OCI-LY7 (cell line): ENCODE data around the gene WNT10A.

Source experiments
- EZH2phosphoT487 ChIP-seq: fragments of 200-600 bp; sonication (generic); IDR thresholded peaks from 2 replicates; pipeline ENCODE4 v1.6.1; 2018; ENCODE audit warnings: low read depth, borderline replicate concordance, mild to moderate bottlenecking, mixed run types, antibody characterized with exemption, low read length, moderate library complexity, mixed read lengths
- TF ChIP-seq, protein P1 (sequence below): fragments of 200-600 bp; sonication (generic); conservative IDR thresholded peaks from 2 replicates; pipeline ENCODE4 v1.5.1; 2014; ENCODE audit warnings: mild to moderate bottlenecking, antibody characterized with exemption, low read length, moderate library complexity, mixed read lengths

DNA sequence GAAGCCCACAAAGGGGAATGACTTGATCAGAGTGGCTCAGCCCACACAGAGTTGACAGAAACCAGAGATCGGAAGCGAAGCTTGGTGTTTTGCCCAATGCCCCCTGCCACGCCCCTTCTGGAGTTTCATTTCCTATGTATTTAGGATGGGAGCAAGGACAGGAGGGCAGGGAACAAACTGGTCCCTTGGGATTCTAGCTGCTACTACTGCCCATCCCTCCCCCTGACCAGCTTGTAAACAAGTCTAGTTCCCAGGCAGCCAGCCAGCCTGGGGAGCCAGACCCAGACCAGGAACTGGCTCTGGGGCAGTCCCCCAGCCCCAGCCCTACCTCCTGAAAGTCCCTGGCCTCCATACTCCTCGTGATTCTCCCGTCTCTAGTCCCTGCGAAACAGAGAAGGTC is 12.8 kb upstream of the WNT10A start:
- TF ChIP-seq, protein P1, sequence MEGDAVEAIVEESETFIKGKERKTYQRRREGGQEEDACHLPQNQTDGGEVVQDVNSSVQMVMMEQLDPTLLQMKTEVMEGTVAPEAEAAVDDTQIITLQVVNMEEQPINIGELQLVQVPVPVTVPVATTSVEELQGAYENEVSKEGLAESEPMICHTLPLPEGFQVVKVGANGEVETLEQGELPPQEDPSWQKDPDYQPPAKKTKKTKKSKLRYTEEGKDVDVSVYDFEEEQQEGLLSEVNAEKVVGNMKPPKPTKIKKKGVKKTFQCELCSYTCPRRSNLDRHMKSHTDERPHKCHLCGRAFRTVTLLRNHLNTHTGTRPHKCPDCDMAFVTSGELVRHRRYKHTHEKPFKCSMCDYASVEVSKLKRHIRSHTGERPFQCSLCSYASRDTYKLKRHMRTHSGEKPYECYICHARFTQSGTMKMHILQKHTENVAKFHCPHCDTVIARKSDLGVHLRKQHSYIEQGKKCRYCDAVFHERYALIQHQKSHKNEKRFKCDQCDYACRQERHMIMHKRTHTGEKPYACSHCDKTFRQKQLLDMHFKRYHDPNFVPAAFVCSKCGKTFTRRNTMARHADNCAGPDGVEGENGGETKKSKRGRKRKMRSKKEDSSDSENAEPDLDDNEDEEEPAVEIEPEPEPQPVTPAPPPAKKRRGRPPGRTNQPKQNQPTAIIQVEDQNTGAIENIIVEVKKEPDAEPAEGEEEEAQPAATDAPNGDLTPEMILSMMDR: no peak
- no peak for TF ChIP-seq EZH2phosphoT487
